ENCODE measurements around the gene C9orf153. TPM values are rescaled to one million over a fixed set of nuclear protein-coding genes. Genes with fewer than 3 reads are reported as not detected.

C9orf153 gene
- polyA plus RNA-seq, 2 of the 4 experiments (the other 2 are of a cell fraction) = 0.06 to 0.08 TPM

DNA sequence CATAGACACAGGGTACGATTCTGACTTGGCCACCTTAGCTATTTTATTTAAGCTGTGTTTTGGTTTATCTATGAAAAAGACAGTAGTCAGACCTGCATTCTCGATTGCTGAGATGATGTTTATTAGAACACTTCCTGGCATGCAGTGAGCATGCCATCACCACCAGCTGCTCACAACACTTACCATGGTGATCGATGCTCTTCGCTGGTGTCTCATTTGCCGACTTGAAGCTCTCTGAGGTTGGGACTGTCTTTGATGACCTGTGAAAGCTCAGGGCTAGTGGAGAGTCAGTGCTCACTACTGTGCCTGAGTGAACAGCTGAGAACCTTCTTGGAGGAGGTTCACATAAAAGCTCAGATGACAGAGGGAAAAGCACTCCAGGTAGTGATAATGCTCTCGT, 4.4 kb upstream of the C9orf153 start:
- FAIRE-seq (no peak), ATAC-seq (no peak), DNase-seq (ENCODE audit: low read depth in 1 of 2, low spot score in 1 of 2) (no peak)
- no peak for TF ChIP-seq RARB (CRISPR knock-in tag; IDR thresholded peaks at IDR 0.05)
- TF ChIP-seq JUNB (IDR thresholded peaks at IDR 0.05) = no peak
- TF ChIP-seq SREBF2 (IDR thresholded peaks at IDR 0.05) = no peak
- TF ChIP-seq GATA3 (IDR thresholded peaks at IDR 0.05; ENCODE audit: borderline replicate concordance) = no peak
- TF ChIP-seq EHF (CRISPR knock-in tag; IDR thresholded peaks at IDR 0.05) = no peak
- TF ChIP-seq HDAC2 (IDR thresholded peaks at IDR 0.05) = no peak
- TF ChIP-seq, protein P1, sequence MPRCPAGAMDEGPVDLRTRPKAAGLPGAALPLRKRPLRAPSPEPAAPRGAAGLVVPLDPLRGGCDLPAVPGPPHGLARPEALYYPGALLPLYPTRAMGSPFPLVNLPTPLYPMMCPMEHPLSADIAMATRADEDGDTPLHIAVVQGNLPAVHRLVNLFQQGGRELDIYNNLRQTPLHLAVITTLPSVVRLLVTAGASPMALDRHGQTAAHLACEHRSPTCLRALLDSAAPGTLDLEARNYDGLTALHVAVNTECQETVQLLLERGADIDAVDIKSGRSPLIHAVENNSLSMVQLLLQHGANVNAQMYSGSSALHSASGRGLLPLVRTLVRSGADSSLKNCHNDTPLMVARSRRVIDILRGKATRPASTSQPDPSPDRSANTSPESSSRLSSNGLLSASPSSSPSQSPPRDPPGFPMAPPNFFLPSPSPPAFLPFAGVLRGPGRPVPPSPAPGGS (IDR thresholded peaks at IDR 0.05) = no peak
- POLR2A ChIA-PET = interaction anchor here (0.8 kb wide), 1 partner anchor 19 kb away, joined by 3 read pairs; the partner anchor contains the start of gene ISCA1
- H3K4me2 ChIP-seq = no peak overlapping the region
- CTCF ChIA-PET = interaction anchor here (1.2 kb wide), 1 partner anchor 8 kb away, joined by 4 read pairs; no protein-coding TSS in a partner anchor
- no peak overlapping the region for H3K4me3 ChIP-seq
- H3K9me3 ChIP-seq = no peaks in the 10 kb centered on the region
- H3K27ac ChIP-seq = no peak overlapping the region
- no peaks in the 10 kb centered on the region for H3K4me1 ChIP-seq
- WGBS (ENCODE audit: missing lambda C conversion rate) = 87% methylated on average over 6 of the region's 6 CpGs

DNA sequence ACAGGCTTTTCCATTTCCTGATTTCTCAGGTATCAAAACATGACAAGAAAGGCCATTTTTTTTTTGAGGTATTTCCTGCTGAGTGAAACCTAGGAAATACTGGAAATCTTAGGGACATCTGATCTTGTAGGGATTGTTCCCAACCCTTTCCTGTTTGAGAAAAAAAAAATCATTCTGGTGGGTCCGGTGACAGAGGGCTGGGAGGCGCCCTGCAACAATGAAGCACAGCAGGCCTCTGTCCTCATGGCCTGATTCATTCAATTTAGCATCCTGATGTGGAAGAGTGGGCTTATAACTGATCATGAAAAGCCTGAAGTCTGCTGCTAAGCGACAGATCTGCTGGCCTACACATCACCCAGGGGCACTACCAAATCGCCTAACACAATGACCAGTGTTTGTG, 3.0 kb upstream of the C9orf153 start:
- 69% methylated on average over 4 of the region's 4 CpGs for WGBS (ENCODE audit: missing lambda C conversion rate)
- ChIA-PET POLR2A (no interaction called here), CTCF (interaction anchor here (1.0 kb wide), 1 partner anchor 60 kb away, joined by 3 read pairs; no protein-coding TSS in a partner anchor)
- no peaks in the 10 kb centered on the region for H3K4me1 ChIP-seq
- H3K9me3 ChIP-seq = no peaks in the 10 kb centered on the region
- ATAC-seq = no peak
- TF ChIP-seq HOXB13 (CRISPR knock-in tag; IDR thresholded peaks at IDR 0.05; ENCODE audit: low read depth) (no peak), ZC3H11A (IDR thresholded peaks at IDR 0.05) (no peak), MYC (IDR thresholded peaks at IDR 0.05; ENCODE audit: borderline replicate concordance, low read length) (no peak), SREBF2 (IDR thresholded peaks at IDR 0.05) (no peak), ZNF302 (CRISPR knock-in tag; IDR thresholded peaks at IDR 0.05) (no peak), EP300 (IDR thresholded peaks at IDR 0.05) (no peak)
- TF ChIP-seq, protein P2, sequence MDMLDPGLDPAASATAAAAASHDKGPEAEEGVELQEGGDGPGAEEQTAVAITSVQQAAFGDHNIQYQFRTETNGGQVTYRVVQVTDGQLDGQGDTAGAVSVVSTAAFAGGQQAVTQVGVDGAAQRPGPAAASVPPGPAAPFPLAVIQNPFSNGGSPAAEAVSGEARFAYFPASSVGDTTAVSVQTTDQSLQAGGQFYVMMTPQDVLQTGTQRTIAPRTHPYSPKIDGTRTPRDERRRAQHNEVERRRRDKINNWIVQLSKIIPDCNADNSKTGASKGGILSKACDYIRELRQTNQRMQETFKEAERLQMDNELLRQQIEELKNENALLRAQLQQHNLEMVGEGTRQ (IDR thresholded peaks at IDR 0.05) = no peak
- TF ChIP-seq, protein P3, sequence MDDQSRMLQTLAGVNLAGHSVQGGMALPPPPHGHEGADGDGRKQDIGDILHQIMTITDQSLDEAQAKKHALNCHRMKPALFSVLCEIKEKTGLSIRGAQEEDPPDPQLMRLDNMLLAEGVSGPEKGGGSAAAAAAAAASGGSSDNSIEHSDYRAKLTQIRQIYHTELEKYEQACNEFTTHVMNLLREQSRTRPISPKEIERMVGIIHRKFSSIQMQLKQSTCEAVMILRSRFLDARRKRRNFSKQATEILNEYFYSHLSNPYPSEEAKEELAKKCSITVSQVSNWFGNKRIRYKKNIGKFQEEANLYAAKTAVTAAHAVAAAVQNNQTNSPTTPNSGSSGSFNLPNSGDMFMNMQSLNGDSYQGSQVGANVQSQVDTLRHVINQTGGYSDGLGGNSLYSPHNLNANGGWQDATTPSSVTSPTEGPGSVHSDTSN (IDR thresholded peaks at IDR 0.05) = no peak
- TF ChIP-seq, protein P4, sequence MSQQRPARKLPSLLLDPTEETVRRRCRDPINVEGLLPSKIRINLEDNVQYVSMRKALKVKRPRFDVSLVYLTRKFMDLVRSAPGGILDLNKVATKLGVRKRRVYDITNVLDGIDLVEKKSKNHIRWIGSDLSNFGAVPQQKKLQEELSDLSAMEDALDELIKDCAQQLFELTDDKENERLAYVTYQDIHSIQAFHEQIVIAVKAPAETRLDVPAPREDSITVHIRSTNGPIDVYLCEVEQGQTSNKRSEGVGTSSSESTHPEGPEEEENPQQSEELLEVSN (IDR thresholded peaks at IDR 0.05; ENCODE audit: borderline replicate concordance, low read depth) = no peak
- TF ChIP-seq, protein P5, sequence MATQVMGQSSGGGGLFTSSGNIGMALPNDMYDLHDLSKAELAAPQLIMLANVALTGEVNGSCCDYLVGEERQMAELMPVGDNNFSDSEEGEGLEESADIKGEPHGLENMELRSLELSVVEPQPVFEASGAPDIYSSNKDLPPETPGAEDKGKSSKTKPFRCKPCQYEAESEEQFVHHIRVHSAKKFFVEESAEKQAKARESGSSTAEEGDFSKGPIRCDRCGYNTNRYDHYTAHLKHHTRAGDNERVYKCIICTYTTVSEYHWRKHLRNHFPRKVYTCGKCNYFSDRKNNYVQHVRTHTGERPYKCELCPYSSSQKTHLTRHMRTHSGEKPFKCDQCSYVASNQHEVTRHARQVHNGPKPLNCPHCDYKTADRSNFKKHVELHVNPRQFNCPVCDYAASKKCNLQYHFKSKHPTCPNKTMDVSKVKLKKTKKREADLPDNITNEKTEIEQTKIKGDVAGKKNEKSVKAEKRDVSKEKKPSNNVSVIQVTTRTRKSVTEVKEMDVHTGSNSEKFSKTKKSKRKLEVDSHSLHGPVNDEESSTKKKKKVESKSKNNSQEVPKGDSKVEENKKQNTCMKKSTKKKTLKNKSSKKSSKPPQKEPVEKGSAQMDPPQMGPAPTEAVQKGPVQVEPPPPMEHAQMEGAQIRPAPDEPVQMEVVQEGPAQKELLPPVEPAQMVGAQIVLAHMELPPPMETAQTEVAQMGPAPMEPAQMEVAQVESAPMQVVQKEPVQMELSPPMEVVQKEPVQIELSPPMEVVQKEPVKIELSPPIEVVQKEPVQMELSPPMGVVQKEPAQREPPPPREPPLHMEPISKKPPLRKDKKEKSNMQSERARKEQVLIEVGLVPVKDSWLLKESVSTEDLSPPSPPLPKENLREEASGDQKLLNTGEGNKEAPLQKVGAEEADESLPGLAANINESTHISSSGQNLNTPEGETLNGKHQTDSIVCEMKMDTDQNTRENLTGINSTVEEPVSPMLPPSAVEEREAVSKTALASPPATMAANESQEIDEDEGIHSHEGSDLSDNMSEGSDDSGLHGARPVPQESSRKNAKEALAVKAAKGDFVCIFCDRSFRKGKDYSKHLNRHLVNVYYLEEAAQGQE (IDR thresholded peaks at IDR 0.05) = no peak
- DNase-seq (ENCODE audit: low read depth in 1 of 2, low spot score in 1 of 2) = no peak
- no peak overlapping the region for H3K27ac ChIP-seq
- no peak overlapping the region for H3K4me3 ChIP-seq
- H3K4me2 ChIP-seq = no peak overlapping the region
- FAIRE-seq = no peak

DNA sequence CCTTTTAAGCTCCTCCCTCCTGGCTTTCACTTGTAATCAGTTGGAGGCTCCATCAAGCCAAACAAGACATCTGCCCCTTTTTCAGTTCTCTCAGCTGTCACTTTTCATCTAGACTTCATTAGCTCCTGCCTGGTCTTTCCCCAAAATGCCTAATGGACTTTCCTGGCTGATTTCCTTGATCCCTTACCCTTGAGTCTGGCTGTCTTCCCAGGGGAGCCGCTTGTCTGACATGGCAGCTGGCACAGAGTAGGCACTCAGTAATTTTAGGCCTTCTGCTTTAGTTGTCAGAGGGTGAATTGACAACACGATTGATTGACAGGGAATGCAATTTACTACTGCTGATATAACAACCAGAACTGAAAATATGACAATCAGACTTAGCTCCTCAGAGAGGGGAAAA, 2.1 kb downstream of the C9orf153 start:
- CTCF ChIA-PET = interaction anchor here (1.6 kb wide), 1 partner anchor 18 kb away, joined by 7 read pairs; no protein-coding TSS in a partner anchor
- 95% methylated on average over 2 of the region's 2 CpGs for WGBS (ENCODE audit: missing lambda C conversion rate)
- Histone ChIP-seq H3K9me3 (no peaks in the 10 kb centered on the region), H3K4me3 (no peak overlapping the region), H3K27ac (no peak overlapping the region), H3K4me1 (no peaks in the 10 kb centered on the region), H3K4me2 (no peak overlapping the region)
- FAIRE-seq = no peak
- POLR2A ChIA-PET = no interaction called here
- DNase-seq (ENCODE audit: low read depth in 1 of 2, low spot score in 1 of 2) = no peak
- ATAC-seq = no peak
- TF ChIP-seq ZSCAN20 (CRISPR knock-in tag; IDR thresholded peaks at IDR 0.05) = no peak
- no peak for TF ChIP-seq SREBF2 (IDR thresholded peaks at IDR 0.05)
- no peak for TF ChIP-seq KDM5A (IDR thresholded peaks at IDR 0.05)
- no peak for TF ChIP-seq CHD2 (IDR thresholded peaks at IDR 0.05; ENCODE audit: low read length, partially characterized antibody)
- TF ChIP-seq ZFP36 (IDR thresholded peaks at IDR 0.05; ENCODE audit: borderline replicate concordance, partially characterized antibody) = no peak
- TF ChIP-seq MYC (IDR thresholded peaks at IDR 0.05; ENCODE audit: borderline replicate concordance, low read length) = no peak
- TF ChIP-seq HOXA7 (CRISPR knock-in tag; IDR thresholded peaks at IDR 0.05) = no peak
- TF ChIP-seq, protein P6, sequence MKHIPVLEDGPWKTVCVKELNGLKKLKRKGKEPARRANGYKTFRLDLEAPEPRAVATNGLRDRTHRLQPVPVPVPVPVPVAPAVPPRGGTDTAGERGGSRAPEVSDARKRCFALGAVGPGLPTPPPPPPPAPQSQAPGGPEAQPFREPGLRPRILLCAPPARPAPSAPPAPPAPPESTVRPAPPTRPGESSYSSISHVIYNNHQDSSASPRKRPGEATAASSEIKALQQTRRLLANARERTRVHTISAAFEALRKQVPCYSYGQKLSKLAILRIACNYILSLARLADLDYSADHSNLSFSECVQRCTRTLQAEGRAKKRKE (CRISPR knock-in tag; IDR thresholded peaks at IDR 0.05; ENCODE audit: low read depth) = no peak
- TF ChIP-seq, protein P1 (IDR thresholded peaks at IDR 0.05) = no peak
- TF ChIP-seq NR3C1 (IDR thresholded peaks at IDR 0.05) = no peak
- TF ChIP-seq TFCP2L1 (CRISPR knock-in tag; IDR thresholded peaks at IDR 0.05) = no peak
- TF ChIP-seq, protein P7, sequence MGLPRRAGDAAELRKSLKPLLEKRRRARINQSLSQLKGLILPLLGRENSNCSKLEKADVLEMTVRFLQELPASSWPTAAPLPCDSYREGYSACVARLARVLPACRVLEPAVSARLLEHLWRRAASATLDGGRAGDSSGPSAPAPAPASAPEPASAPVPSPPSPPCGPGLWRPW (IDR thresholded peaks at IDR 0.05) = no peak
